ENCODE data around the gene SAP130.

- TF ChIP-seq ARNTL (CRISPR knock-in tag; IDR thresholded peaks at IDR 0.05; ENCODE audit: borderline replicate concordance, low read depth) (no peak), ZNF8 (CRISPR knock-in tag; IDR thresholded peaks at IDR 0.05) (no peak), RARB (CRISPR knock-in tag; IDR thresholded peaks at IDR 0.05) (no peak), POU6F1 (CRISPR knock-in tag; IDR thresholded peaks at IDR 0.05; ENCODE audit: borderline replicate concordance, low read depth) (no peak), ESRRG (CRISPR knock-in tag; IDR thresholded peaks at IDR 0.05) (no peak), TCF4 (CRISPR knock-in tag; IDR thresholded peaks at IDR 0.05; ENCODE audit: borderline replicate concordance) (no peak), PATZ1 (CRISPR knock-in tag; IDR thresholded peaks at IDR 0.05; ENCODE audit: borderline replicate concordance) (no peak), ZFP3 (CRISPR knock-in tag; IDR thresholded peaks at IDR 0.05) (no peak), ISL1 (CRISPR knock-in tag; IDR thresholded peaks at IDR 0.05) (no peak), SNAI2 (CRISPR knock-in tag; IDR thresholded peaks at IDR 0.05) (no peak), CSRNP3 (CRISPR knock-in tag; IDR thresholded peaks at IDR 0.05) (no peak), ZNF70 (CRISPR knock-in tag; IDR thresholded peaks at IDR 0.05) (no peak), TSHZ2 (CRISPR knock-in tag; IDR thresholded peaks at IDR 0.05) (no peak)
Measured at GRCh38 chr2:127893033-127893432, 134.8 kb downstream of the SAP130 start.

All from SK-N-SH treated with all-trans-retinoic acid at 6 μM for 48 hours (cell line).